ENCODE data around the gene DNAJC7.

DNAJC7 gene

DNA sequence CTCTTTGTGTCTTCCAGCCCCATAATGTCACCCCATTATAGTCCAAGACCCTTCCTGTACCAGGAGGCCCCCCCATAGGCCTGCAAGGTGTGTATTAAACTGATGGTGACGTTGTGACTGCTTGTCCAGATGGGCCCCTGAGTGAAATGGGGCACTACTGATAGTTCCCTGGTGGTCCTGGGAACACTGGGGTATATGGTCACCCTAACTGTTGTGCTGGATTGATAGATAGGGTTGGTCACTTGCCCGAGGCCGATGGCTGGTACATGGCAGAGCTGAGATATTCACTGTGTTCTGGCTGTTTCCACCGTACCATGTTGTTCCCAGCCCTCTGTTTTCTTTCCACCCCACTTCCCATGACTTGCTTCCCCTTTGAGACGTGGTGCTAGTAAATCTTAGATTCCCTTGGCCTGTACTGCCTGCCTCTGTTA lies 46.3 kb downstream of the DNAJC7 start:
- Histone ChIP-seq H3K79me2 (ENCODE audit: insufficient read depth, low read length) (peaks cover 45% of the 10 kb centered on the region), H3F3A (ENCODE audit: low read depth) (no peaks in the 10 kb centered on the region), H3K4me2 (ENCODE audit: low read depth, low read length, poor library complexity, severe bottlenecking) (peak overlapping the region; percentile 35), H3K9me2 (replicated peaks; ENCODE audit: low read depth, low read length) (no peaks in the 10 kb centered on the region), H4K20me1 (ENCODE audit: insufficient read depth, low read length, poor library complexity, severe bottlenecking) (no peaks in the 10 kb centered on the region), H3K9me3 (ENCODE audit: insufficient read depth, low read depth, low read length) (no peaks in the 10 kb centered on the region), H3K36me3 (ENCODE audit: insufficient read depth, low read length) (peaks cover 37% of the 10 kb centered on the region; the same call in 1 of the 2 replicates), H2AFZ (ENCODE audit: low read length) (no peak overlapping the region), H3K4me3 (ENCODE audit: low read length, poor library complexity, severe bottlenecking) (no peak overlapping the region), H3K27me3 (ENCODE audit: insufficient read depth, low read length, poor library complexity, severe bottlenecking) (no peaks in the 10 kb centered on the region), H3K4me1 (ENCODE audit: insufficient read depth, low read length, poor library complexity, severe bottlenecking) (peaks cover 18% of the 10 kb centered on the region), H3K9ac (ENCODE audit: low read depth, low read length, poor library complexity, severe bottlenecking) (no peak overlapping the region)
- no peak for TF ChIP-seq EZH2phosphoT487 (IDR thresholded peaks at IDR 0.05; ENCODE audit: borderline replicate concordance)
- no peak for TF ChIP-seq CTCF (conservative IDR thresholded peaks at IDR 0.05; ENCODE audit: low read length)

GRCh38 chr17:41968676-41969075 lies 48.6 kb downstream of the DNAJC7 start:
- H3F3A ChIP-seq (ENCODE audit: low read depth) = no peaks in the 10 kb centered on the region; the same call in 1 of the 2 replicates
- peak overlapping the region; percentile 83 for H3K4me3 ChIP-seq (ENCODE audit: low read length, poor library complexity, severe bottlenecking)
- H3K4me2 ChIP-seq (ENCODE audit: low read depth, low read length, poor library complexity, severe bottlenecking) = peak overlapping the region; percentile 78
- peaks cover 45% of the 10 kb centered on the region for H3K79me2 ChIP-seq (ENCODE audit: insufficient read depth, low read length)
- H3K27me3 ChIP-seq (ENCODE audit: insufficient read depth, low read length, poor library complexity, severe bottlenecking) = no peaks in the 10 kb centered on the region
- H3K9ac ChIP-seq (ENCODE audit: low read depth, low read length, poor library complexity, severe bottlenecking) = peak overlapping the region; percentile 19
- H3K36me3 ChIP-seq (ENCODE audit: insufficient read depth, low read length) = peaks cover 15% of the 10 kb centered on the region; the same call in 1 of the 2 replicates
- no peaks in the 10 kb centered on the region for H3K9me3 ChIP-seq (ENCODE audit: insufficient read depth, low read depth, low read length)
- H3K4me1 ChIP-seq (ENCODE audit: insufficient read depth, low read length, poor library complexity, severe bottlenecking) = peaks cover 28% of the 10 kb centered on the region
- no peaks in the 10 kb centered on the region for H4K20me1 ChIP-seq (ENCODE audit: insufficient read depth, low read length, poor library complexity, severe bottlenecking)
- TF ChIP-seq EZH2phosphoT487 (IDR thresholded peaks at IDR 0.05; ENCODE audit: borderline replicate concordance) (no peak), CTCF (conservative IDR thresholded peaks at IDR 0.05; ENCODE audit: low read length) (no peak)
- no peak overlapping the region for H2AFZ ChIP-seq (ENCODE audit: low read length)
- no peaks in the 10 kb centered on the region for H3K9me2 ChIP-seq (replicated peaks; ENCODE audit: low read depth, low read length)

- H3K9ac ChIP-seq (ENCODE audit: low read depth, low read length, poor library complexity, severe bottlenecking) = peak overlapping the region; percentile 88
- H3K79me2 ChIP-seq (ENCODE audit: insufficient read depth, low read length) = peaks cover 45% of the 10 kb centered on the region
- no peaks in the 10 kb centered on the region; the same call in 1 of the 2 replicates for H3F3A ChIP-seq (ENCODE audit: low read depth)
- H3K36me3 ChIP-seq (ENCODE audit: insufficient read depth, low read length) = peaks cover 9% of the 10 kb centered on the region; the same call in 1 of the 2 replicates
- H3K4me1 ChIP-seq (ENCODE audit: insufficient read depth, low read length, poor library complexity, severe bottlenecking) = peaks cover 28% of the 10 kb centered on the region
- H3K9me2 ChIP-seq (replicated peaks; ENCODE audit: low read depth, low read length) = no peaks in the 10 kb centered on the region
- H3K27me3 ChIP-seq (ENCODE audit: insufficient read depth, low read length, poor library complexity, severe bottlenecking) = no peaks in the 10 kb centered on the region
- peak overlapping the region; percentile 78 for H3K4me2 ChIP-seq (ENCODE audit: low read depth, low read length, poor library complexity, severe bottlenecking)
- TF ChIP-seq EZH2phosphoT487 (IDR thresholded peaks at IDR 0.05; ENCODE audit: borderline replicate concordance) (no peak), CTCF (conservative IDR thresholded peaks at IDR 0.05; ENCODE audit: low read length) (no peak)
- no peaks in the 10 kb centered on the region for H3K9me3 ChIP-seq (ENCODE audit: insufficient read depth, low read depth, low read length)
- H4K20me1 ChIP-seq (ENCODE audit: insufficient read depth, low read length, poor library complexity, severe bottlenecking) = no peaks in the 10 kb centered on the region
- no peak overlapping the region for H2AFZ ChIP-seq (ENCODE audit: low read length)
- peak overlapping the region; percentile 83 for H3K4me3 ChIP-seq (ENCODE audit: low read length, poor library complexity, severe bottlenecking)
Observed at GRCh38 chr17:41967921-41968578, 49.2 kb downstream of the DNAJC7 start.

Measured in Loucy (cell line).